NB4 (cell line): Measurements from ENCODE around the gene BNIPL.

Experiments
- DNase-seq: peaks from one replicate; pipeline ENCODE4 v3.0.0; 2010; ENCODE audit warnings: low read depth
- H3K4me3 ChIP-seq: one replicate; pipeline ENCODE4 v1.5.1; 2011; ENCODE audit warnings: mild to moderate bottlenecking, low read depth, low read length, moderate library complexity
- MYC ChIP-seq: IDR thresholded peaks from 2 replicates; pipeline ENCODE4 v1.6.1; 2011; ENCODE audit warnings: low read depth, low read length
- POLR2A ChIP-seq: IDR thresholded peaks from 2 replicates; pipeline ENCODE4 v1.6.1; 2011; ENCODE audit warnings: mild to moderate bottlenecking; ENCODE audit not compliant: insufficient read length; ENCODE audit errors: extremely low read depth
- TF ChIP-seq, protein P1 (sequence below): IDR thresholded peaks from one replicate; pipeline ENCODE4 v1.5.1; 2012; ENCODE audit warnings: low read depth, low read length
- TF ChIP-seq, protein P2 (sequence below): IDR thresholded peaks from 2 replicates; pipeline ENCODE4 v1.6.1; 2011; ENCODE audit warnings: low read depth, low read length

BNIPL gene

DNA sequence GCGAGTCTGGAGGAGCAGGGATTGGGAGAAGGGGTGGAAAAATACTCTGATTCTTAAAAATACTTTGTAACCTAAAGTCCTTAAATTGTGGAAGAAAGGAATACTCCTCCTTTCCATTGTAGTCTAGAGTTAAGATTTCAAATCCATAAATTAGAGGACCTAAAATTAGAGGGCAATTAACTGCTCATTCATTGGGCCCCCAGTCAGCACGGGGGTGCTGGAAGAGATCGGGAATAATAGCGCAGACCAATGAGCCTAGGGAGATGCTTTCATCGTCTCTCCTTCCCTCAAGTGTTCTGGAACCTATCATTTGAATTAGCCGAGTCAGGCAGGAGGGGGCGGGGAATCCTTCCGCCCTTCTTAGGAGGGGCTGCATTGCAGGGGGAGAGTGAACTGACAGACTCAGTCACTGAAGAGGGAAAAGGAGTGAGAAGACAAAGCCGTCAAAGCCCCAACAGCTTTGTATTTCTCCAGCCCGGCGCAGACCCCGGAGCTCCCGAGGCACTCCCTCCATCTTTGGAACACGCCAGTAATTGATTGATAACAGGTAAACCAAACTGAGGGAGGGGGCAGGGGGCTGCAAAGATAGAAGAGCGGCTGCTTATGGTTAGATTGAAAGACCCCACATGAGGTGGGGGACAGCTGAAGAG, 23.7 kb downstream of the BNIPL start, which contains the start of gene MLLT11:
TSS of gene MLLT11 (plus strand) at position 391 of the 650 bp plus-strand sequence. CDS start 6,828 bp downstream, outside the sequence.
- DNase-seq, result peak; percentile 85
- TF ChIP-seq, protein P1, sequence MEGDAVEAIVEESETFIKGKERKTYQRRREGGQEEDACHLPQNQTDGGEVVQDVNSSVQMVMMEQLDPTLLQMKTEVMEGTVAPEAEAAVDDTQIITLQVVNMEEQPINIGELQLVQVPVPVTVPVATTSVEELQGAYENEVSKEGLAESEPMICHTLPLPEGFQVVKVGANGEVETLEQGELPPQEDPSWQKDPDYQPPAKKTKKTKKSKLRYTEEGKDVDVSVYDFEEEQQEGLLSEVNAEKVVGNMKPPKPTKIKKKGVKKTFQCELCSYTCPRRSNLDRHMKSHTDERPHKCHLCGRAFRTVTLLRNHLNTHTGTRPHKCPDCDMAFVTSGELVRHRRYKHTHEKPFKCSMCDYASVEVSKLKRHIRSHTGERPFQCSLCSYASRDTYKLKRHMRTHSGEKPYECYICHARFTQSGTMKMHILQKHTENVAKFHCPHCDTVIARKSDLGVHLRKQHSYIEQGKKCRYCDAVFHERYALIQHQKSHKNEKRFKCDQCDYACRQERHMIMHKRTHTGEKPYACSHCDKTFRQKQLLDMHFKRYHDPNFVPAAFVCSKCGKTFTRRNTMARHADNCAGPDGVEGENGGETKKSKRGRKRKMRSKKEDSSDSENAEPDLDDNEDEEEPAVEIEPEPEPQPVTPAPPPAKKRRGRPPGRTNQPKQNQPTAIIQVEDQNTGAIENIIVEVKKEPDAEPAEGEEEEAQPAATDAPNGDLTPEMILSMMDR, result peak; percentile 9
- TF ChIP-seq POLR2A, result peak; percentile 17
- TF ChIP-seq MYC, result 0 out of 2 replicates have a peak, but pooled peaks have one; percentile 12
- TF ChIP-seq, protein P2, sequence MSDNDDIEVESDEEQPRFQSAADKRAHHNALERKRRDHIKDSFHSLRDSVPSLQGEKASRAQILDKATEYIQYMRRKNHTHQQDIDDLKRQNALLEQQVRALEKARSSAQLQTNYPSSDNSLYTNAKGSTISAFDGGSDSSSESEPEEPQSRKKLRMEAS, result no peak
- peak within 1 kb of the TSS; percentile 99 for H3K4me3 ChIP-seq

DNA sequence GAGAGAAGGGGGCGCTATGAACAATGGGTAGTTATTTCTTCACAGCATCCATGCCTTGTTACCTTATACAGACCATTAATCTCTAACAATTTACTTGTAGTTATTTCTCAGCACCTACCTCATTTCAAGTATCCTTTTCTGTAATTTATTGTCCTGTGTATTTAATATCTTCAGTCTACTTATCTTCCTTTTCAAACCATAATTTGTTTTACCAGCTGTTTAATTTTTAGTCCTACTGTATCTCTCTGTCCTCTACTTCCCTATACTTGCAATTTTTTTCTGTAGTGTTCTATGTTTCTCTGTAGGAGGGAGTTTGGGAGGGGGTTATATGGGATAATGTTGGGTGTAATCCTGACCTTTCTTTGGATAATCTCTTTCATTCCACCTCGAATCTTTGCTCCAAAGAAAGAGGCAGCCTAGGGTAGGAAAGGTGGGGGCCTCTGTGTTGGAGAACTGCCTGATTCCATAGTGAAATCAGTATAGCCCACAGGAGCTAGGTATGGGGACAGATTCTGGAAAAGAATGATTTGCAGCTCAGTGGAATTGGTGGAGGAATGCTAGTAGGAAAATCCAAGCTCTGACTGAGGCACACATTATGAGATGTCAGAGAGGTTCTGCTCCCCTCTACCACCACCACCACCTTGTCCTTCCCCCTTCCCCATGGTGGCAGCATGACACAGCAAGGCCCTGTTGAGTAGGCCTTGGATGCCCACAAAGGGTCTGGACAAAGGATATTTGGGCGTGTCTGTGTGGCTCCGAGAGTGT, 24.5 kb downstream of the BNIPL start:
- DNase-seq, result peak; percentile 56
- TF ChIP-seq, protein P2, result no peak
- TF ChIP-seq POLR2A, result no peak
- TF ChIP-seq MYC, result no peak
- TF ChIP-seq, protein P1, result no peak
- peak overlapping the region; percentile 99 for H3K4me3 ChIP-seq

DNA sequence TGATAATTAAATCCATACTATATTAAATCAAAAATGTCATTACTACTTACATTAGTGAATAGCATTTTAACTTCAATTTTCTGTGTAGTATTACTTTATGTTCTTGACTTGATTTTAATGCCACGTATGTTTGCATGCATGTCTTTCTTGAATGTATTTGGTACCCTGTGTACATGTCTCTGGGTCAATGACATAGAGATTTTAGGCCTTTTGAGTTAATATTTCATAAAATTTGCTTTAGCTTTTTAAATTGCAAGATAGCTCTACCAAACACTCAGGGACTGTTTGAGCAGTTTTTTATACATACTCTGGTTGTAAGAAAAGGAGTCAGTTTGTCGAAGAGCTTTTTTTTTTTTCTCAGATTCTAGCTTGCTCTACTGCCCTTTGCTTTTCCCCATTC, 25.3 kb downstream of the BNIPL start:
- no peak for DNase-seq
- TF ChIP-seq MYC (no peak), POLR2A (no peak)
- TF ChIP-seq, protein P1, result no peak
- TF ChIP-seq, protein P2, result no peak
- H3K4me3 ChIP-seq, result peak overlapping the region; percentile 99

DNA sequence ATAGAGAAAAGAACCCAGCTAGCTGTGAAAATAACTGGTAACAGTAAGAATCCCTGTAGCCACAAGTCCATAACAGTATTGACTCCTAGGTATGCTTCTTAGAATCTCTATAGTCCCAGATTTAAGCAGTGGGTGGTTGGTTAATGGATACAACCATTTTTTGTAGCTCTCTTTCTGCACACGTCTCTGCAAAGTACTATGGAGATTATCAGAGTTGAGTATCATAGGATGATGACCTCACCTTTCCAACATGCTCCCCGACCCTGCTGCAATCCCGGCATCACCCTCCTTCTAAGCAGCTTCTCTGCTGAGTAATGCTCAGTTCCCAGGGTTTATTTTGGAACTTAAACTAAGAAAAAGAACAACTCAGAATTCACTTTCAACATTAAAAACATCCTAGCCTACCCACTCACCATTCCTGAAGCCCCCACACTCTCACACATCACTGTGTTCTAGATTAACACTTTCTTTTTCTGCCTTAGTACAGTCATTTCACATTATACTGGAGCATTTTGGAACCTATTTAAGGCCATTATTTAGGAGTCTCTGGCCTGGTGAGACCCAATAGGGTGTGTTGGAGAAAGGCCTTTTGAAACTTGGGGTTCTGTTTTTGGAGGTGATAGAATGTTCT, 26.5 kb downstream of the BNIPL start:
- no peak for DNase-seq
- TF ChIP-seq MYC (no peak), POLR2A (no peak)
- TF ChIP-seq, protein P2, result no peak
- TF ChIP-seq, protein P1, result no peak
- no peak overlapping the region for H3K4me3 ChIP-seq

DNA sequence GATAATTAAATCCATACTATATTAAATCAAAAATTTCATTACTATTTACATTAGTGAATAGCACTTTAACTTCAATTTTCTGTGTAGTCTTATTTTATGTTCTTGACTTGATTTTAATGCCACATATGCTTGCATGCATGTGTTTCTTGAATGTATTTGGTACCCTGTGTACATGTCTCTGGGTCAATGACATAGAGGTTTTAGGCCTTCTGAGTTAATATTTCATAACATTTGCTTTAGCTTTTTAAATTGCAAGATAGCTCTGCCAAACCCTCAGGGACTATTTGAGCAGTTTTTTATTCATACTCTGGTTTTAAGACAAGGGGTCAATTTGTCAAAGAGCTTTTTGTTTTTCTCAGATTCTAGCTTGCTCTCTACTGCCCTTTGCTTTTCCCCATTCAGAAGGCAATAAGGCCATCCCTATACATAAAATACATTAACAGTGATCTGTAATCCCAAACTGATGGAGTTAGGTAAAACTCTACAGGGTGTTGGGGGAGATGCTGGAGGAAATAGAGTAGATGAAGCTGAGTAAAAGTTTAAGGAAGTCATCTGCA, 28.8 kb downstream of the BNIPL start:
- TF ChIP-seq POLR2A (no peak), MYC (no peak)
- TF ChIP-seq, protein P2, result no peak
- TF ChIP-seq, protein P1, result no peak

More for the DNA sequence above, 28.8 kb downstream of the BNIPL start:
- no peak for DNase-seq
- H3K4me3 ChIP-seq, result no peak overlapping the region
